ENCODE data around the gene RTTN. TPM values are rescaled to one million over a fixed set of nuclear protein-coding genes. Genes with fewer than 3 reads are reported as not detected.
A peak's percentile ranks its signal among the peaks of the same experiment; 100 is the strongest.

RTTN gene
- total RNA-seq, 2 experiments from 2014 or later: 22.2 to 29.7 TPM

DNA sequence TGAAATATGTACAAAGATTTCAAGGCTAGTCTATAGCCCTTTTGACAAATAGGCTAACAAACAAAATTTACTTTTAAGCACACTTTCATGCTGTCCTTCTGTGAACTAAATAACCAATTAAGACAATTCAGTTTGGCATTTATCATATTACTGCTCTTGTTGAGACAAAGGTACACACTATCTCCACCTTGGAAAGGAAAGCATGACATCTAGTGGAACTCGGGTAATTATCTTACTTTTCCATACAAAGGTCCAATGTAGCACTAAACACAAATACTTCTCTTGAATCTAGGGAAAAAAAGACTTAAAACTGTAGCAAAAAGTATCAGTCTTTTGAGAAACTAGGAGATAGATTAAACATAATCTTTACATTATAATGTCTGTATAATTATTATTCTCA, 132.8 kb downstream of the RTTN start:
- no peak overlapping the region for H3K27ac Mint-ChIP-seq
- intact Hi-C loops (cut with DNase I, micrococcal nuclease): loop anchor here (5.0 to 10.0 kb wide), 2 partner anchors 118 to 435 kb away; no protein-coding TSS in a partner anchor
- ATAC-seq (no peak), DNase-seq (no peak)
- H3K4me1 Mint-ChIP-seq: no peaks in the 10 kb centered on the region
- CTCF ChIA-PET: interaction anchor here (1.5 to 2.8 kb wide), 3 partner anchors 14 to 116 kb away, joined by 3 to 10 read pairs (median 5); no protein-coding TSS in a partner anchor
- H3K36me3 Mint-ChIP-seq (ENCODE audit: low read depth): peaks cover 8% of the 10 kb centered on the region
- no peaks in the 10 kb centered on the region for H3K9me3 Mint-ChIP-seq (ENCODE audit: low read depth)
- H3K27me3 Mint-ChIP-seq: no peaks in the 10 kb centered on the region
- H3K4me3 Mint-ChIP-seq: no peak overlapping the region
- POLR2A ChIA-PET: no interaction called here

DNA sequence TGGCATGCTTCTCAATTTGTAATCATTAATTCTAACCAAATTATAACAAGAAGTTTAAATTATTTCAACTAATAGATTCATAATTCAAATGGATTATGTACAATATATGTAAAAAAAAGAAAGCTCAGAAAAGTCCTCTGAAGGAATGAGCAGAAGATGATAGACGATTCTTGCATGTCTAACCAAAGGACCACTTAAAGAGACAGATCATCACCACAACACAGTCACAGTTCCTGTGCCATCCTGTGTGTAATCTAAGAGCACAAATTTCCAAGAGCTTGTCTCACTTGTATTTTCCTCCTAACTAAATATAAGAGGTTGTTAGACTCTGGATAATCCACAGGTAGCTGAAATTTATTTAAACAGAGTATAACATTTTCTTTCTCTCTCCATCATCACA, 135.5 kb downstream of the RTTN start:
- POLR2A ChIA-PET: interaction anchor here (0.5 to 0.8 kb wide), 2 partner anchors 574 to 1708 kb away, joined by 3 to 7 read pairs; no protein-coding TSS in a partner anchor
- Mint-ChIP-seq H3K27ac (no peak overlapping the region), H3K4me1 (no peaks in the 10 kb centered on the region), H3K9me3 (ENCODE audit: low read depth) (no peaks in the 10 kb centered on the region), H3K4me3 (no peak overlapping the region), H3K36me3 (ENCODE audit: low read depth) (peaks cover 11% of the 10 kb centered on the region), H3K27me3 (no peaks in the 10 kb centered on the region)
- DNase-seq (no peak), ATAC-seq (no peak)
- CTCF ChIA-PET: interaction anchor here (0.8 kb wide), 1 partner anchor 17 kb away, joined by 4 read pairs; no protein-coding TSS in a partner anchor
- intact Hi-C loops (cut with DNase I, micrococcal nuclease): loop anchor here (5.0 to 10.0 kb wide), 2 partner anchors 115 to 433 kb away; no protein-coding TSS in a partner anchor

DNA sequence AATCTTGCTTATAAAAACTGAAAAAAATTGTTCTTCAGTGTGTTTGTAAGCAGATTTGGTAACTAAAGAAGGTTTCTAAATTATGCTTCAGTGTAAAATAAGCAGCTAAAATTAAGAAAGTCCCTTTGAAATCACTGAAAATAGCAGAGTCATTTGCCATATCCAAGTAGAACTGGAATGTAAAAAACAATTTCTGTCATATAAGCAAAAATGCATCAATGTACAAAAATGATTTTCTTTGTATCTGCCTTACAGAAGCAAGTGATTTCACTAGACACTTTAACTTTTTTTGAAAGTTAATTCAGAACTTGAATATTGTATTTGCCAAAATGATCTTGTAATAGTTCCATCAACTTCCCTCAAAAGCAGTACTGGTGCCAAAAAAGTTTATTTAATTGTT, 136.1 kb downstream of the RTTN start:
- H3K27ac Mint-ChIP-seq: no peak overlapping the region
- DNase-seq: no peak
- H3K27me3 Mint-ChIP-seq: no peaks in the 10 kb centered on the region
- ChIA-PET CTCF (interaction anchor here (0.9 kb wide), 1 partner anchor 365 kb away, joined by 3 read pairs; no protein-coding TSS in a partner anchor), POLR2A (interaction anchor here (0.8 kb wide), 1 partner anchor 574 kb away, joined by 7 read pairs; no protein-coding TSS in a partner anchor)
- H3K9me3 Mint-ChIP-seq (ENCODE audit: low read depth): no peaks in the 10 kb centered on the region
- intact Hi-C loops (cut with DNase I, micrococcal nuclease): no loop called here
- no peak for ATAC-seq
- H3K4me1 Mint-ChIP-seq: no peaks in the 10 kb centered on the region
- no peak overlapping the region for H3K4me3 Mint-ChIP-seq
- H3K36me3 Mint-ChIP-seq (ENCODE audit: low read depth): peaks cover 12% of the 10 kb centered on the region

DNA sequence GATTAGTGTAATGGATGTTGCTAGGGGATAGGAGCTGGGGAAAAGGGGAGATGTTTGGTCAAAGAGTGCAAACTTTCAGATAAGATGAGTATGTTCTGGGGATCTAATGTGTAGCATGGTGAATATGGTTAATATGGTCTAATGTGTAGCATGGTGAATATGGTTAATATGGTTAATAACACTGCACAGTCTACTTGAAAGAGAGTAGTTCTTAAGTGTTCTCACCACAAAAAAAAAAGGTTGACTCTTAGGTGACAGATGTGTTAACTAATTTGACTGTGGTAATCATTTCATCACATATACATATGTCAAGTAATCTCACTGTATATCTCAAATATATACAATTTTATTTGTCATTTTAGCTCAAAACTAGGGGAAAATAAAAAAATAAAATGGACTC, 136.5 kb downstream of the RTTN start:
- DNase-seq (no peak), ATAC-seq (no peak)
- no peaks in the 10 kb centered on the region for H3K27me3 Mint-ChIP-seq
- POLR2A ChIA-PET: no interaction called here
- CTCF ChIA-PET: interaction anchor here (0.6 to 0.9 kb wide), 2 partner anchors 366 to 1222 kb away, joined by 3 read pairs; no protein-coding TSS in a partner anchor
- no peak overlapping the region for H3K4me3 Mint-ChIP-seq
- H3K9me3 Mint-ChIP-seq (ENCODE audit: low read depth): no peaks in the 10 kb centered on the region
- no peak overlapping the region for H3K27ac Mint-ChIP-seq
- no peaks in the 10 kb centered on the region for H3K4me1 Mint-ChIP-seq
- peaks cover 12% of the 10 kb centered on the region for H3K36me3 Mint-ChIP-seq (ENCODE audit: low read depth)
- intact Hi-C loops (cut with DNase I, micrococcal nuclease): no loop called here

DNA sequence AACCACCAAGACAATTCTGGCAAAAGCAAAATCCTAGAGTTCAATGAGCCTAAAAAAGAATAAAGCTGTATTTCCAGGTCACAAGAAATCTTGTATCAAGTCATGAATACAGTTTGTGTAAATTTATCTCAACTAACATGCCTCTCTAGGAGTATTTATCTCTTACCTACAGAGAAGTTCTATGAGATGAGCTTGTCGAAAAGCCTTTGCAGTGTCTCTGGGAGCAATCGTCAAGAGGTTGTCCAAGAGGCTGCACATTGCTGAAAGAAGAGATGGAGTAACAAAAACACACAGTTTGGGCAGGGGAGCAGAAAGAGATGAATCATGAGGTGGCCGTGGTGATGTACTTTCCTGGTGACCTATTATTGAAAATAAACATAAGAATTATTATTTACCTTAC, 145.8 kb downstream of the RTTN start:
- peaks cover 25% of the 10 kb centered on the region for H3K36me3 Mint-ChIP-seq (ENCODE audit: low read depth)
- ChIA-PET CTCF (no interaction called here), POLR2A (interaction anchor here (0.6 kb wide), 1 partner anchor 64 kb away, joined by 3 read pairs; no protein-coding TSS in a partner anchor)
- no peak overlapping the region for H3K4me3 Mint-ChIP-seq
- no peaks in the 10 kb centered on the region for H3K9me3 Mint-ChIP-seq (ENCODE audit: low read depth)
- no peak for ATAC-seq
- intact Hi-C loops (cut with DNase I, micrococcal nuclease): loop anchor here in 1 of 2 experiments (10.0 kb wide), 1 partner anchor 65 kb away; no protein-coding TSS in a partner anchor
- no peaks in the 10 kb centered on the region for H3K27me3 Mint-ChIP-seq
- no peak for DNase-seq
- H3K27ac Mint-ChIP-seq: no peak overlapping the region
- no peaks in the 10 kb centered on the region for H3K4me1 Mint-ChIP-seq

DNA sequence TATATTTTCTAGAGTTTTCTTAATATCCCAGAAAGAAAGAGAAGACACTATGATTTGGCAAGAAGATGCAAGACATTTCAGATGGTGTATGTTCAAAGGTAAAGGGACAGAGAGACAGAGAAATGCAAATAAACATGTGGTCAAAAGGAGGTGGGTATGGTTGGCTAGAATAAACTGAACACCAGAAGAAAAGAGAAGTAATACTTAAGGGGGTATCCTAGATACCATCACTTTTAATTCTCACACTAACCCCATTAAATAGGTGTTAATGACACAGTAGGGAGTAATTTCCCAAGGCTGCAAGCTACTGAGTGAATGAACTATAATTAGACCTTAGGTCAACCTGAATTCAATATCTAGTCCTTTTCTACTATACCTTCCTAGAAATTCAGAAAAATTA, 146.6 kb downstream of the RTTN start:
- DNase-seq (no peak), ATAC-seq (no peak)
- Mint-ChIP-seq H3K4me1 (no peaks in the 10 kb centered on the region), H3K9me3 (ENCODE audit: low read depth) (no peaks in the 10 kb centered on the region), H3K27ac (no peak overlapping the region), H3K4me3 (no peak overlapping the region), H3K27me3 (no peaks in the 10 kb centered on the region), H3K36me3 (ENCODE audit: low read depth) (peaks cover 24% of the 10 kb centered on the region)
- intact Hi-C loops (cut with DNase I, micrococcal nuclease): loop anchor here in 1 of 2 experiments (10.0 kb wide), 1 partner anchor 64 kb away; no protein-coding TSS in a partner anchor
- ChIA-PET POLR2A (no interaction called here), CTCF (interaction anchor here (0.7 kb wide), 1 partner anchor 80 kb away, joined by 3 read pairs; no protein-coding TSS in a partner anchor)

DNA sequence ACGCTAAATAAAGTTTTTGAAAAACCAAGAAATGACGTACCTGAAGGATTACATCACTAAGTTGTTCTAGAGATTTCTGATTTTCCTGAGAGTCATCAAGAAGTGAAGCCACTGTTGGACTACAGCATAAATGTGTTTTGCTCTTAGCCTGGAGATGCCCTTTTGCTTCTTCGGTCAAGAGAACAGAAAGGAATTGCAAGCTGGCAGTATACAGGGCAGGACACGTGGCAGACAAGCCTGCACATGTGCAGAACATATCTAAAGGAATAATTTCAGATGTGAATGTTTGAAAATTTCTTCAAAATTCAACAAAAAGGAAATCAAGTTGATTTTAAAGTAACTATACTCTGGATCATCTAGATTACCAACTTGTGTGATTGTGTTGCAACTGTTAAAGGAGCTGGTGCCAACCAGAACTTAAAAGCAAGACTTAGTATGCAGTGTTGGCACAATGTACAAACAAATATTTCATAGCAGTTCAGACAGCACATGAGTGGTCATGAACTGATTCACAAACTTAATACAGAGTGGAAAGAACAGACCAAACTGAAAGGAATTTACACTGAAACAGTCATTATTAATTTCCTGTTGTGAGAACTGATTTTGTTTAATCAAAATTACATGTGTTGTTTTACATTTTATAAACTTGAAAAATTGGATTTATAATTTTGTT, 157.4 kb downstream of the RTTN start:
- H3K4me3 Mint-ChIP-seq: no peak overlapping the region
- ChIA-PET CTCF (no interaction called here), POLR2A (no interaction called here)
- no peaks in the 10 kb centered on the region for H3K9me3 Mint-ChIP-seq (ENCODE audit: low read depth)
- intact Hi-C loops (cut with DNase I, micrococcal nuclease): no loop called here
- H3K27me3 Mint-ChIP-seq: no peaks in the 10 kb centered on the region
- H3K36me3 Mint-ChIP-seq (ENCODE audit: low read depth): peaks cover 29% of the 10 kb centered on the region
- H3K4me1 Mint-ChIP-seq: peaks cover 6% of the 10 kb centered on the region
- H3K27ac Mint-ChIP-seq: no peak overlapping the region
- ATAC-seq (no peak), DNase-seq (no peak)

DNA sequence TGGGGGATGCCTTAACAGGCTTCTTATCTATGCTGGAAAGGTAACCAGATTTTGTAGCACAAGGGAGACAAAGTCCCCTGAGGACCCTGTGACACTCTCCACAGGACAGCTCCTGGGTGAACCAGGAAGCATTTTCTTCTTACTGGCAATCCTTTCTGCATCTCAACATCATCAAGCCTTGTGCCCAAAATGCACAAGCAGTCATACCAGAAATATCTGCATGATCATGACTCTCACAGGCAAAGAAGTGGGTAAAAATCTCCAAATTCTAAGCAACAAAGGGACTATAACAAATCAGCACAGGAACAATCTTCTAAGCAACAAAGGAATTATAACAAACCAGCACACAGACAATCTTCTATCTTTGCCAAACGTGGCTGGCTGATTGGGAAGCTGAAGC, 158.7 kb downstream of the RTTN start:
- ChIA-PET POLR2A (no interaction called here), CTCF (interaction anchor here (0.8 kb wide), 1 partner anchor 40 kb away, joined by 3 read pairs; no protein-coding TSS in a partner anchor)
- Mint-ChIP-seq H3K36me3 (ENCODE audit: low read depth) (peaks cover 29% of the 10 kb centered on the region), H3K4me3 (no peak overlapping the region), H3K9me3 (ENCODE audit: low read depth) (no peaks in the 10 kb centered on the region), H3K27ac (no peak overlapping the region), H3K4me1 (peaks cover 6% of the 10 kb centered on the region), H3K27me3 (no peaks in the 10 kb centered on the region)
- intact Hi-C loops (cut with DNase I, micrococcal nuclease): no loop called here
- ATAC-seq (no peak), DNase-seq (no peak)

DNA sequence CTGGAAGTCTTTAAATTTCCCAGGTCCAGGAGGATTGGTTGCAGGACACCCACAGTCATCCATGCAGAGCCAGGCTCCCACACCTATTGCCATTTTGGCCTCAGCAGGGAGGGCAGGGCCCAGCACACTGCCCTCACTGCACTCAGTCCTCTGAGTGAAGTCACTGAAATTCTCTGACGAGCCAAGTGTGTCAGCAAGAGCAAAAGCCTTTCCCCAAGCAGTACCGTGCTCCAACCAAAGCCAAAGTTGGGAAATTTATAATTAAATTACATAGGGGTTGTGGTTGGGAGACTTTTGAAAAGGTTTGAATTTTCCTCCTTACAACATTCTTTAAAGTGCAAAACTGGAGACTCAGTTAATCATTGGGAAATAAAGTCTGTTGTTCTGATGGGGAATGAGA, 159.3 kb downstream of the RTTN start:
- POLR2A ChIA-PET: no interaction called here
- no peak overlapping the region for H3K4me3 Mint-ChIP-seq
- H3K4me1 Mint-ChIP-seq: peaks cover 6% of the 10 kb centered on the region
- H3K27ac Mint-ChIP-seq: peak overlapping the region; percentile 37
- intact Hi-C loops (cut with DNase I, micrococcal nuclease): no loop called here
- DNase-seq (no peak), ATAC-seq (no peak)
- no peaks in the 10 kb centered on the region for H3K9me3 Mint-ChIP-seq (ENCODE audit: low read depth)
- H3K27me3 Mint-ChIP-seq: no peaks in the 10 kb centered on the region
- CTCF ChIA-PET: interaction anchor here (0.8 kb wide), 1 partner anchor 41 kb away, joined by 3 read pairs; no protein-coding TSS in a partner anchor
- H3K36me3 Mint-ChIP-seq (ENCODE audit: low read depth): peaks cover 26% of the 10 kb centered on the region

DNA sequence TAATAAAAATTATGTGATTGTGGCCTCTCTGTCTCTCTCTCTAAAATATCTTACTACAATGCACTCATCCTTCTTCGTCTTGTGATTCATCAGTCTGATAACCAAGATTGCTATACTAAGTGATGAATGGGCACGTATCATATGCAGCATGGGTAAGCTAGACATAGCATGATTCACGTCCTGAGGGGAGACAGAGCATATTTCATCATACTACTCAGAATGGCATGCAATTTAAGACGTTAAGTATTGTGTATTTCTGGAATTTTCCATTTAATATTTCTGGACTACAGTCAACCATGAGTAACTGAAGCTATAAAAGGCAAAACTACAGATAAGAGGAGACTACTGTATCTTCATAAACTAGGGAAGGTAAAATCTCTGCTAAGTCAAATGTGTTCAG, 160.9 kb downstream of the RTTN start:
- CTCF ChIA-PET: no interaction called here
- peak; percentile 96 for ATAC-seq
- POLR2A ChIA-PET: no interaction called here
- peaks cover 13% of the 10 kb centered on the region for H3K36me3 Mint-ChIP-seq (ENCODE audit: low read depth)
- H3K4me3 Mint-ChIP-seq: no peak overlapping the region
- no peaks in the 10 kb centered on the region for H3K9me3 Mint-ChIP-seq (ENCODE audit: low read depth)
- H3K4me1 Mint-ChIP-seq: peaks cover 6% of the 10 kb centered on the region
- intact Hi-C loops (cut with DNase I, micrococcal nuclease): no loop called here
- DNase-seq: no peak
- no peaks in the 10 kb centered on the region for H3K27me3 Mint-ChIP-seq
- H3K27ac Mint-ChIP-seq: no peak overlapping the region

DNA sequence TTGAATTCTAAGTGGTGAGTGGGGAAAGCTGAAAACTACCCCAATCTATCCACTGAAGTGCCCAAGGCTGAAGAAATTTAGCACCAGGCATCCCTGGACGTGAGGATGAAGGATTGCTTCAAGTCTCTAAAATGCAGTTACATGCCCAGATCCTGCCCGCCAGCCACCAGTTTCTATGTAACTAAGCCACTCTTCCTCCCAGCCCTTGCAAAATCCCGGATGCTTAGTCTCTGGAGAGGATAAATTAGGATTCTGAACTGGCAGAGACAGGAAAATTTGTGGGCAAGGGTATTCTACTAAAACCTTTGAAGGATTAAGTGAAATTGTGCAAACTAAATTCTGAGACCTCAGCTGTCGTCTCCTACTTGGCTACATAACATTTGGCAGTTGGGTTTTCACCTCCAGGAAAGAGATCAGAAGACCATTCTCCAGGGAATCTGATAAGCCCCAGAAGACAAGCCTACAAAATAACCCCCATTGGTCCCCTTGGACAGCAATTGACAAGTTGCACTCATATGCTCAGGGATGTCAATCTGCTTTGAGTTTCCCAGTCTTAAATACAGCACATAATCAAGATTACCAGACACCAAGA, 163.9 kb downstream of the RTTN start:
- POLR2A ChIA-PET: no interaction called here
- no peak for DNase-seq

DNA sequence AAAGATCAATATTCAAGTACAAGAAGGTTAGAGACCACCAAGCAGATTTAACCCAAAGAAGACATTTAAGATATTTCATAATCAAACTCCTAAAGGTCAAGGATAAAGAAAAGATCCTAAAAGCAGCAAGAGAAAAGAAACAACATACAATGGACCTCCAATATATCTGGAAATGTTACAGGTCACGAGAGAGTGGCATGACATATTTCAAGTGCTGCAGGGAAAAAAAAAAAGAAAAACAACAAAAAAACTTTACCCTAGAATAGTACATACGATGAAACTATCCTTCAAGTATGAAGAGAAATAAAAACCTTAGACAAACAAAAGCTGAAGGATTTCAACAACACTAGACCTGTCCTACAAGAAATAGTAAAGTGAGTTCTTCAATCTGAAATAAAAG, 166.3 kb downstream of the RTTN start:
- DNase-seq: no peak
- ATAC-seq: no peak
- POLR2A ChIA-PET: no interaction called here
- intact Hi-C loops (cut with DNase I, micrococcal nuclease): no loop called here
- no peaks in the 10 kb centered on the region for H3K27me3 Mint-ChIP-seq
- H3K4me3 Mint-ChIP-seq: no peak overlapping the region
- no peaks in the 10 kb centered on the region for H3K9me3 Mint-ChIP-seq (ENCODE audit: low read depth)
- CTCF ChIA-PET: interaction anchor here (0.6 kb wide), 1 partner anchor 38 kb away, joined by 3 read pairs; no protein-coding TSS in a partner anchor
- H3K4me1 Mint-ChIP-seq: no peaks in the 10 kb centered on the region
- no peak overlapping the region for H3K27ac Mint-ChIP-seq
- H3K36me3 Mint-ChIP-seq (ENCODE audit: low read depth): peaks cover 35% of the 10 kb centered on the region

More for the DNA sequence above, 163.9 kb downstream of the RTTN start:
- Mint-ChIP-seq H3K27ac (no peak overlapping the region), H3K36me3 (ENCODE audit: low read depth) (peaks cover 23% of the 10 kb centered on the region), H3K9me3 (ENCODE audit: low read depth) (no peaks in the 10 kb centered on the region), H3K4me1 (peaks cover 6% of the 10 kb centered on the region), H3K27me3 (no peaks in the 10 kb centered on the region), H3K4me3 (no peak overlapping the region)
- intact Hi-C loops (cut with DNase I, micrococcal nuclease): no loop called here
- ATAC-seq: no peak
- CTCF ChIA-PET: no interaction called here

Measured in activated CD4-positive, alpha-beta T cell treated with anti-CD3 and anti-CD28 coated beads for 36 hours (primary cell).